Dermis lymphatic vessel endothelial cell (primary cell): ENCODE measurements around the gene TOR1AIP2. TPM values are rescaled to one million over a fixed set of nuclear protein-coding genes. Genes with fewer than 3 reads are reported as not detected.

ENCODE experiments used
- total RNA-seq: library from RNA; depleted of rRNA; stranded (reverse); fragments of >200 nt; gene quantifications from 2 replicates; pipeline ENCODE4 v1.2.1, GENCODE V29; 2014

Gene TOR1AIP2
- 68.1 and 79.8 TPM in 2 replicates for total RNA-seq

GRCh38 chr1:179877586-179878265, at the start of gene TOR1AIP2:
Gene TOR1AIP2 (minus strand): TSS chr1:179877803. CDS start chr1:179852665, 25,138 bp downstream.

GRCh38 chr1:179882253-179883039, 4.8 kb upstream of the TOR1AIP2 start, which contains the start of gene TOR1AIP1:
Gene TOR1AIP1 (plus strand): TSS chr1:179882285. CDS start chr1:179882503, 218 bp downstream.

Other genes starting within 250 kb of the TOR1AIP2 start
- 0.09 and 0.33 TPM in 2 replicates for gene FAM163A, start 134.5 kb downstream of the TOR1AIP2 start, total RNA-seq
- gene TOR1AIP1, start 4.5 kb upstream of the TOR1AIP2 start, total RNA-seq, result 25.7 and 27.1 TPM in 2 replicates
- gene CEP350, start 77.0 kb upstream of the TOR1AIP2 start, total RNA-seq, result 54.6 and 55.5 TPM in 2 replicates